ENCODE data around the gene EEF1AKMT3.
A peak's percentile ranks its signal among the peaks of the same experiment; 100 is the strongest.
"Not testable (repeated sequence)": the region's sequence is repeated elsewhere in the genome, so short reads cannot be mapped to it uniquely, and the experiment has no call there.

EEF1AKMT3 gene

DNA sequence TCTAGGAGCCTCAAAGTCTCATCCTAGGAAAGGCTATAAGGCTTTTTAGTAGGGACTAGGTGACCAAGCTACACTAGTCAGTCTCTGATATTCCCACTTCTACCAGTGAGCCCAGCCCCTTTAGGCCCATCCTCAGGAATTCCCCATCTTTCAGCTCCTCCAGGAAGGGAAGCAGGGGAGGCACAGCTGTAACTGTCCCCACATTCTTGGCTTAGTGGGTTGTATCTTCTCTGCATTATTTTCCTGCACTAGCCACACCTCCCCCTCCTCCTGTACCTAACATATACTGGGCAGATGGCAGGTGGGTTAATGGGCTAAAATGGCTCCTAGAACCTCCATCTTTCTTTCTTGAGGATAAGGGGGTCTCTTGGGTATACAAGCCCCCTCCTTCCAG, 5.1 kb upstream of the EEF1AKMT3 start:
- Histone ChIP-seq H3K9me3 (ENCODE audit: control insufficient read depth, low read length) (no peaks in the 10 kb centered on the region), H3K36me3 (ENCODE audit: control insufficient read depth, insufficient read depth, low read length) (peaks cover 25% of the 10 kb centered on the region), H3K4me1 (ENCODE audit: control insufficient read depth, insufficient read depth, low read length, poor library complexity, severe bottlenecking) (peaks cover 13% of the 10 kb centered on the region), H3K4me3 (ENCODE audit: extremely low read depth, insufficient read depth, low read length, poor library complexity, severe bottlenecking) (no peak overlapping the region), H3K27ac (ENCODE audit: low read depth, low read length, severe bottlenecking) (no peak overlapping the region)

DNA sequence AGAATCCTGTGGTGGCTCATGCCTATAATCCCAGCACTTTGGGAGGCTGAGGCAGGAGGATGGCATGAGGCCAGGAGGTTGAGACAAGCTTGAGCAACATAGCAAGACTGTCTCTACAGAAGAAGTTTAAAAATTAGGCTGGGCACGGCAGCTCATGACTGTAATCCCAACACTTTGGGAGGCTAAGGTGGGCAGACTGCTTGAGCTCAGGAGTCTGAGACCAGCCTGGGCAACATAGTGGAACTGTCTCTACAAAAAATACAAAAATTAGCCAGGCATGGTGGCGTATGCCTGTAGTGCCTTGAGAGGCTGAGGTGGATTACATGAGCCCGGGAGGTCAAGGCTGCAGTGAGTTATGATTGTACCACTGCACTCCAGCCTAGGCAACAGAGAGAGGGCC, 4.5 kb upstream of the EEF1AKMT3 start:
- Histone ChIP-seq H3K9me3 (ENCODE audit: control insufficient read depth, low read length) (no peaks in the 10 kb centered on the region), H3K4me3 (ENCODE audit: extremely low read depth, insufficient read depth, low read length, poor library complexity, severe bottlenecking) (no peak overlapping the region), H3K36me3 (ENCODE audit: control insufficient read depth, insufficient read depth, low read length) (peaks cover 25% of the 10 kb centered on the region), H3K4me1 (ENCODE audit: control insufficient read depth, insufficient read depth, low read length, poor library complexity, severe bottlenecking) (peaks cover 13% of the 10 kb centered on the region), H3K27ac (ENCODE audit: low read depth, low read length, severe bottlenecking) (no peak overlapping the region)
- 90 to 100% methylated on average over 1 to 3 of the region's 3 CpGs for WGBS, 2 experiments (ENCODE audit: insufficient coverage in 2 of 2)

DNA sequence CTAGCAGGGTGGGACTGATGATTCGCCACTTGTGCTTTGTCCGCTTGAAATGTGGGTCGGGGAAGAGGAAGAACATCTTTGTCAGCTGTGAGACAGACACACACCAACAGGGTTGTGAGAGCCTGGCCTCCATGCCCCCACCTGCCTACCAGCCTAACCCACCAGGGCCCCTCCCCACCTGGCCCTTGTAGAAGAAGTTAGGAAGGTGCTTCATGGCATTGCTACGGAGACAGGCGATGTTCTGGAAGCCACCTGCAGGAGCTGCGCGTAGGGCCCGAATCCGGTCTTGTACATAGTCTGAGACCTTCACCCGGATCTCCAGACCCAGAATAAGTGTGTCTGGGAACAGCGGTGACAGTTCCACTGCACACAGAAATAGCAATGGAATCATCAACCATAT, 2.8 kb upstream of the EEF1AKMT3 start:
- Histone ChIP-seq H3K36me3 (ENCODE audit: control insufficient read depth, insufficient read depth, low read length) (peaks cover 25% of the 10 kb centered on the region), H3K4me3 (ENCODE audit: extremely low read depth, insufficient read depth, low read length, poor library complexity, severe bottlenecking) (no peak overlapping the region), H3K9me3 (ENCODE audit: control insufficient read depth, low read length) (no peaks in the 10 kb centered on the region), H3K27ac (ENCODE audit: low read depth, low read length, severe bottlenecking) (no peak overlapping the region), H3K4me1 (ENCODE audit: control insufficient read depth, insufficient read depth, low read length, poor library complexity, severe bottlenecking) (peaks cover 13% of the 10 kb centered on the region)
- WGBS, 2 experiments (ENCODE audit: insufficient coverage in 2 of 2): 95 to 96% methylated on average over 9 to 10 of the region's 11 CpGs

- no peak overlapping the region for H3K27ac ChIP-seq (ENCODE audit: low read depth, low read length, severe bottlenecking)
- H3K36me3 ChIP-seq (ENCODE audit: control insufficient read depth, insufficient read depth, low read length): peaks cover 25% of the 10 kb centered on the region
- peak overlapping the region; percentile 74 for H3K4me3 ChIP-seq (ENCODE audit: extremely low read depth, insufficient read depth, low read length, poor library complexity, severe bottlenecking)
- H3K4me1 ChIP-seq (ENCODE audit: control insufficient read depth, insufficient read depth, low read length, poor library complexity, severe bottlenecking): peaks cover 10% of the 10 kb centered on the region
- no peaks in the 10 kb centered on the region for H3K9me3 ChIP-seq (ENCODE audit: control insufficient read depth, low read length)
- 91 to 98% methylated on average over 3 to 4 of the region's 4 CpGs for whole genome bisulfite sequencing, 2 experiments (ENCODE audit: insufficient coverage in 2 of 2)
These were observed 1.7 kb upstream of the EEF1AKMT3 start for GRCh38 chr12:57770734-57771133.

GRCh38 chr12:57771236-57771872, 1.1 kb upstream of the EEF1AKMT3 start:
- Histone ChIP-seq H3K36me3 (ENCODE audit: control insufficient read depth, insufficient read depth, low read length) (peaks cover 25% of the 10 kb centered on the region), H3K4me3 (ENCODE audit: extremely low read depth, insufficient read depth, low read length, poor library complexity, severe bottlenecking) (peak overlapping the region; percentile 74), H3K9me3 (ENCODE audit: control insufficient read depth, low read length) (no peaks in the 10 kb centered on the region), H3K27ac (ENCODE audit: low read depth, low read length, severe bottlenecking) (peak overlapping the region; percentile 96), H3K4me1 (ENCODE audit: control insufficient read depth, insufficient read depth, low read length, poor library complexity, severe bottlenecking) (peaks cover 7% of the 10 kb centered on the region)
- WGBS, 2 experiments (ENCODE audit: insufficient coverage in 2 of 2): 1% methylated on average over 12 to 13 of the region's 16 CpGs

GRCh38 chr12:57771873-57772428, 463 bp upstream of the EEF1AKMT3 start, which contains the start of gene METTL1:
TSS of gene METTL1 (minus strand) at chr12:57772105. CDS start at chr12:57772083, 22 bp downstream.
- H3K36me3 ChIP-seq (ENCODE audit: control insufficient read depth, insufficient read depth, low read length): peaks cover 25% of the 10 kb centered on the region
- WGBS, 2 experiments (ENCODE audit: insufficient coverage in 2 of 2): 1% methylated on average over 23 of the region's 28 CpGs

GRCh38 chr12:57774634-57775033, 2.2 kb downstream of the EEF1AKMT3 start:
- WGBS, 2 experiments (ENCODE audit: insufficient coverage in 2 of 2): 97 to 100% methylated on average over 3 to 5 of the region's 11 CpGs

More at GRCh38 chr12:57771873-57772428, 463 bp upstream of the EEF1AKMT3 start, which contains the start of gene METTL1:
- Histone ChIP-seq H3K9me3 (ENCODE audit: control insufficient read depth, low read length) (no peaks in the 10 kb centered on the region), H3K4me3 (ENCODE audit: extremely low read depth, insufficient read depth, low read length, poor library complexity, severe bottlenecking) (peak within 1 kb of the TSS; percentile 74), H3K4me1 (ENCODE audit: control insufficient read depth, insufficient read depth, low read length, poor library complexity, severe bottlenecking) (peaks cover 3% of the 10 kb centered on the region), H3K27ac (ENCODE audit: low read depth, low read length, severe bottlenecking) (peak within 1 kb of the TSS; percentile 96)

DNA sequence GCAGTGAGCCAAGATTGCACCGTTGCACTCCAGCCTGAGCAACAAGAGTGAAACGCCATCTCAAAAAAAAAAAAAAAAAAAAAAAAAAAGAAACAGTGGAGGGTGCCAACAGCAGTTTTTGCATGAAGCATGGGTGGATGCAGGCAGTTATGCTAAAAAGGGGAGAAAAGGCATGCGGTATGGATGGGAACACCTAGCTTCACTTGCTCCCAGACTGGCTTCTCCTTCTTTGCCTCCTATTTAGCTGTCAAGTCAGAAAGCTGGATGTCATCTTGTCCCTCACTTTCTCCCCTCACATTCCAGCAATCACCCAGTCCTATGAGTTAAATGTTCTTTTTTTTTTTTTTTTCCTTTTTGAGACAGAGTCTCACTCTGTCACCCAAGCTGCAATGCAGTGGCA, 2.6 kb downstream of the EEF1AKMT3 start:
- H3K4me3 ChIP-seq (ENCODE audit: extremely low read depth, insufficient read depth, low read length, poor library complexity, severe bottlenecking): no peak overlapping the region
- H3K4me1 ChIP-seq (ENCODE audit: control insufficient read depth, insufficient read depth, low read length, poor library complexity, severe bottlenecking): peaks cover 3% of the 10 kb centered on the region
- H3K27ac ChIP-seq (ENCODE audit: low read depth, low read length, severe bottlenecking): no peak overlapping the region
- no peaks in the 10 kb centered on the region for H3K9me3 ChIP-seq (ENCODE audit: control insufficient read depth, low read length)
- H3K36me3 ChIP-seq (ENCODE audit: control insufficient read depth, insufficient read depth, low read length): peaks cover 11% of the 10 kb centered on the region
- no CpG with 5 or more reads among the region's 3 CpGs for WGBS, 2 experiments (ENCODE audit: insufficient coverage in 2 of 2)

More at GRCh38 chr12:57774634-57775033, 2.2 kb downstream of the EEF1AKMT3 start:
- H3K9me3 ChIP-seq (ENCODE audit: control insufficient read depth, low read length); H3K27ac ChIP-seq (ENCODE audit: low read depth, low read length, severe bottlenecking); H3K4me3 ChIP-seq (ENCODE audit: extremely low read depth, insufficient read depth, low read length, poor library complexity, severe bottlenecking); H3K4me1 ChIP-seq (ENCODE audit: control insufficient read depth, insufficient read depth, low read length, poor library complexity, severe bottlenecking): not testable (repeated sequence)
- H3K36me3 ChIP-seq (ENCODE audit: control insufficient read depth, insufficient read depth, low read length): peaks cover 10% of the 10 kb centered on the region

DNA sequence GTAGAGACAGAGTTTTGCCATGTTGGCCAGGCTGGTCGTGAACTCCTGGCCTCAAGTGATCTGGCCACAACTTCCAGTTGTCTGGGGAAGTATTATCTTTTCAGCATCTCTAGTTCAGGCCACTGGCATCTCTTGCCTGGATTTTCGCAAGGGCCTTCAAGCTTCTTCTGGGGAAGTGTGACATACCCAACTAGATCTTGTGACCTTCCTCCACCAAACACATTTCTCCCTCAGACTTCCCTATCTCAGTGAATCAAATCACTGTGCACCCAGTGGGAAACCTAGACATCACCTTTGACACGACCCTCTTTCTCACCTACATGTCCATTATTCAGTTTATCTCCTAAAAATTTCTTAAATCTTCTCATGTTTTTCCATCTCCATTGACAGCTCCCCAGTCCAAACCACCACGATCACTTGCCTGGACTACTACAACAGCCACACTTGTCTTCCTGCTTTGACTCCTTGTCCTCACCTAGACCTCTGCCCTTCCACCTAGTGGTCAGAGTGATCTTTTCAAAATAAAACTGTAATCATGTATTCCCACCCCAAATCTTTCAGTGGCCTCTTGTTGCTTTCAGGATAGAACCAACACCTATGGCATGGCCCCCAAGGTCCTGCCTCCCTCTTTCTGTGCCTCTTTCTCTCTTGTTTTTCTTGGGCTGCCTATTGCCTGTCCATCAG, 3.3 kb downstream of the EEF1AKMT3 start:
- H3K4me1 ChIP-seq (ENCODE audit: control insufficient read depth, insufficient read depth, low read length, poor library complexity, severe bottlenecking): peaks cover 3% of the 10 kb centered on the region
- WGBS, 2 experiments (ENCODE audit: insufficient coverage in 2 of 2): 84 to 86% methylated on average over 3 to 4 of the region's 4 CpGs
- H3K9me3 ChIP-seq (ENCODE audit: control insufficient read depth, low read length): no peaks in the 10 kb centered on the region
- peaks cover 9% of the 10 kb centered on the region for H3K36me3 ChIP-seq (ENCODE audit: control insufficient read depth, insufficient read depth, low read length)
- no peak overlapping the region for H3K4me3 ChIP-seq (ENCODE audit: extremely low read depth, insufficient read depth, low read length, poor library complexity, severe bottlenecking)
- no peak overlapping the region for H3K27ac ChIP-seq (ENCODE audit: low read depth, low read length, severe bottlenecking)

DNA sequence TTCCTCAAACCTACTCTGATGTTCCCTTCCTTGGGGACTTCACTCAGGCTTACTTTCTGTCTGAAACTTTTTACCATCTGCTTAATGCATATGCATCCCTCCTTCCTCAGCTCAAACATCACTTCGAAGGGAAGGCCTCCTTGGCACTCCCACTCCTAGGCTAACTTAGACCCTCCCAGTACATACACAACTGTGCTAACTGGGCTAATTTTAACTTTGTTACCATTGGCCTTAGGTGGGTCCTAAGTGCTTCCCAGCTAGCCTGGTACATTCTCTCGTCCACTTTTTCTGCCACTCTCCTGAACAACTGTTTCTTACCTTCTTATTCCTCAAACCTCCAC, 3.8 kb downstream of the EEF1AKMT3 start:
- peaks cover 6% of the 10 kb centered on the region for H3K36me3 ChIP-seq (ENCODE audit: control insufficient read depth, insufficient read depth, low read length)
- no peaks in the 10 kb centered on the region for H3K9me3 ChIP-seq (ENCODE audit: control insufficient read depth, low read length)
- no peaks in the 10 kb centered on the region for H3K4me1 ChIP-seq (ENCODE audit: control insufficient read depth, insufficient read depth, low read length, poor library complexity, severe bottlenecking)
- H3K4me3 ChIP-seq (ENCODE audit: extremely low read depth, insufficient read depth, low read length, poor library complexity, severe bottlenecking): no peak overlapping the region
- no peak overlapping the region for H3K27ac ChIP-seq (ENCODE audit: low read depth, low read length, severe bottlenecking)
- WGBS, 2 experiments (ENCODE audit: insufficient coverage in 2 of 2): 85 to 100% methylated on average over 1 to 2 of the region's 2 CpGs

- Histone ChIP-seq H3K4me1 (ENCODE audit: control insufficient read depth, insufficient read depth, low read length, poor library complexity, severe bottlenecking) (no peaks in the 10 kb centered on the region), H3K27ac (ENCODE audit: low read depth, low read length, severe bottlenecking) (no peak overlapping the region), H3K4me3 (ENCODE audit: extremely low read depth, insufficient read depth, low read length, poor library complexity, severe bottlenecking) (no peak overlapping the region), H3K9me3 (ENCODE audit: control insufficient read depth, low read length) (no peaks in the 10 kb centered on the region), H3K36me3 (ENCODE audit: control insufficient read depth, insufficient read depth, low read length) (peaks cover 6% of the 10 kb centered on the region)
- WGBS, 2 experiments (ENCODE audit: insufficient coverage in 2 of 2): 87 to 97% methylated on average over 3 of the region's 7 CpGs
These were observed 5.0 kb downstream of the EEF1AKMT3 start for GRCh38 chr12:57777367-57777766.

Measured in mesodermal cell (in vitro differentiated cells).